ENCODE data around the gene ZNF385C. TPM values are rescaled to one million over a fixed set of nuclear protein-coding genes. Genes with fewer than 3 reads are reported as not detected.

The ZNF385C gene
- polyA plus RNA-seq, 1 donor (not counting 4 experiments of a cell fraction or from before 2014, with no cell fraction given), result 0.09 TPM

DNA sequence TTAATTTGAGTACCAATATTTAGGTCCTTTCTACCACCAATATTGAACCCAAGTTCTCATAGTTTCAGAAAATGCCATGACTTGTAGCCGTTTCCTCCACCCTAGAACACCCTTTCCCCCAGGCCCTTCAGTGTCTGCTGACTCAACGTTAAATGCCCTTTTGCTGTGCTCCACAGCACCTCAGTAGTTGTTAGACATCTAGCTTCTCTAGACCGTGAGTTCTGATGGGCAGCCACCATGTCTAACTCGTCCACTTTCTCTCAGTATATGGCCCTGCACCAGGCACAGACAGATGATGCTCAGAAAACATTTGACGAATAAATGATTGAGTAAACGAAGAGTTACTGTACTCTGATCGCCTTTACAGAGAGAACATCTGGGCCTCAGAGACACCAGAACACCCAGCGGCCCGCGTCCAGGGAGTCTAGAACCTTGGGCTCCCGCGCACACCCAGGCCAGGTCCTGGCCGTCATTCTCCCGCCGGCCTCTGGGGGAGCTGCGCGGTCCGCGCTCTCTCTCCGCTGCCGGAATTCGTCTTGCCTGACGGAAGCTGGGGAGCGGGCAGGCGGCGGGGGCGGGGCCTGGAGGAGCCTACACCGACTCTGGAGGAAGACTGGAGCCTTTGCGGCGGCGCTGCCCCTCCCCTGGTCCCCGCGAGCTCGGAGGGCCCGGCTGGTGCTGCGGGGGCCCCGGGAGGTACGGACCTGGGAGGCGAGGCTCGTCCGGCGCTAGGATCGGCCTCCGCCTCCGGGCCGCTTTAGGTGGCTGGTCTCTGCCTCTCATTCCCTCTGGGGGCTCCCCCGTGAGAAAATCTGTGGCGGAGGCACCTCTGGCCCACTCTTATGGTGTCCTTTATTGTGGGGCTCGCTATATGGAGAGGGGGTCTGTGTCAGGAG, 78.5 kb downstream of the ZNF385C start, which contains the start of gene NKIRAS2:
TSS of gene NKIRAS2 (plus strand) at position 582 of the 896 bp plus-strand sequence. CDS start 1,488 bp downstream, outside the sequence.
- H3K27ac ChIP-seq (ENCODE audit: control insufficient read depth, insufficient read depth, low read length), result peak within 1 kb of the TSS; percentile 69
- no peaks in the 10 kb centered on the region for H4K20me1 ChIP-seq (ENCODE audit: control insufficient read depth, extremely low read depth, insufficient read depth, low read length)
- H3K9me3 ChIP-seq (ENCODE audit: control insufficient read depth, low read depth, low read length), result no peaks in the 10 kb centered on the region
- H3K4me2 ChIP-seq (ENCODE audit: control insufficient read depth, extremely low read depth, insufficient read depth, low read depth, low read length), result peak within 1 kb of the TSS; percentile 89
- FAIRE-seq (no peak), DNase-seq (ENCODE audit: low read depth, low spot score) (no peak)
- peak within 1 kb of the TSS; percentile 88 for H3K9ac ChIP-seq (ENCODE audit: control insufficient read depth, extremely low read depth, insufficient read depth, low read length)
- H2AFZ ChIP-seq (ENCODE audit: control insufficient read depth, low read length), result peak within 1 kb of the TSS; percentile 92
- H3K27me3 ChIP-seq (ENCODE audit: control insufficient read depth, extremely low read depth, insufficient read depth, low read length), result no peaks in the 10 kb centered on the region
- dilution Hi-C loops (cut with MboI; ENCODE audit: extremely low pct_ligation_motif_present, low sequenced_read_pairs), result no loop called here
- H3K36me3 ChIP-seq (ENCODE audit: control insufficient read depth in 2 of 2, extremely low read depth in 1 of 2, insufficient read depth in 2 of 2, low read length in 2 of 2), result peaks cover 16 to 32% of the 10 kb centered on the region in 2 experiments
- peaks cover 45% of the 10 kb centered on the region for H3K79me2 ChIP-seq (ENCODE audit: control insufficient read depth, insufficient read depth, low read length)
- peak within 1 kb of the TSS; percentile 85 to 96 (median 95) for H3K4me3 ChIP-seq (ENCODE audit: control insufficient read depth in 2 of 3, extremely low read depth in 1 of 3, insufficient read depth in 2 of 3, low read depth in 1 of 3, low read length in 3 of 3)
- peaks cover 25% of the 10 kb centered on the region for H3K4me1 ChIP-seq (ENCODE audit: control insufficient read depth, extremely low read depth, insufficient read depth, low read length)
- TF ChIP-seq, protein P1, sequence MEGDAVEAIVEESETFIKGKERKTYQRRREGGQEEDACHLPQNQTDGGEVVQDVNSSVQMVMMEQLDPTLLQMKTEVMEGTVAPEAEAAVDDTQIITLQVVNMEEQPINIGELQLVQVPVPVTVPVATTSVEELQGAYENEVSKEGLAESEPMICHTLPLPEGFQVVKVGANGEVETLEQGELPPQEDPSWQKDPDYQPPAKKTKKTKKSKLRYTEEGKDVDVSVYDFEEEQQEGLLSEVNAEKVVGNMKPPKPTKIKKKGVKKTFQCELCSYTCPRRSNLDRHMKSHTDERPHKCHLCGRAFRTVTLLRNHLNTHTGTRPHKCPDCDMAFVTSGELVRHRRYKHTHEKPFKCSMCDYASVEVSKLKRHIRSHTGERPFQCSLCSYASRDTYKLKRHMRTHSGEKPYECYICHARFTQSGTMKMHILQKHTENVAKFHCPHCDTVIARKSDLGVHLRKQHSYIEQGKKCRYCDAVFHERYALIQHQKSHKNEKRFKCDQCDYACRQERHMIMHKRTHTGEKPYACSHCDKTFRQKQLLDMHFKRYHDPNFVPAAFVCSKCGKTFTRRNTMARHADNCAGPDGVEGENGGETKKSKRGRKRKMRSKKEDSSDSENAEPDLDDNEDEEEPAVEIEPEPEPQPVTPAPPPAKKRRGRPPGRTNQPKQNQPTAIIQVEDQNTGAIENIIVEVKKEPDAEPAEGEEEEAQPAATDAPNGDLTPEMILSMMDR (optimal IDR thresholded peaks at IDR 0.05 in 1 of 3, IDR thresholded peaks at IDR 0.05 in 1 of 3, conservative IDR thresholded peaks at IDR 0.05 in 1 of 3; ENCODE audit: extremely low read depth in 1 of 3, insufficient read depth in 2 of 3, low read length in 3 of 3), result peak; percentile 71 to 97 (median 86)
- no peak for TF ChIP-seq EZH2 (IDR thresholded peaks at IDR 0.05; ENCODE audit: low read length)
- H3K9me1 ChIP-seq (ENCODE audit: control insufficient read depth, extremely low read depth, insufficient read depth, low read length), result no peaks in the 10 kb centered on the region

DNA sequence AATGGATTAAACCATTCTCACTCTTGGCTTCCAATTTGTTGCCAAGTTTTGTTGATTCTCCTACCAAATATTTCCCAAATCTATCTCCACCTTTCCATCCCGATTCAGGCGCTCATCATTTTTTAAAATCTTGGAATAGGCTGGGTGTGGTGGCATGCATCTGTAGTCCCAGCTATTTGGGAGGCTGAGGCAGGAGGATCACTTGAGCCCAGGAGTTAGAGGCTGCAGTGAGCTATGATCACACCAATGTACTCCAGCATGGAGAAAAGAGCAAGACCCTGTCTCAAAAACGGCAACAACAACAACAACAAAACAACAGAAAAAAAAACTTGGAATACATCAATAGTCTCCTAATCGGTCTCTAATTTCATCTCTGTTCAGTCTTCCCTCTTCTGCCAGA, 79.3 kb downstream of the ZNF385C start:
- no peak for DNase-seq (ENCODE audit: low read depth, low spot score)
- no peaks in the 10 kb centered on the region for H3K9me1 ChIP-seq (ENCODE audit: control insufficient read depth, extremely low read depth, insufficient read depth, low read length)
- H4K20me1 ChIP-seq (ENCODE audit: control insufficient read depth, extremely low read depth, insufficient read depth, low read length), result no peaks in the 10 kb centered on the region
- no peaks in the 10 kb centered on the region for H3K27me3 ChIP-seq (ENCODE audit: control insufficient read depth, extremely low read depth, insufficient read depth, low read length)
- dilution Hi-C loops (cut with MboI; ENCODE audit: extremely low pct_ligation_motif_present, low sequenced_read_pairs), result no loop called here
- peaks cover 22% of the 10 kb centered on the region for H3K4me1 ChIP-seq (ENCODE audit: control insufficient read depth, extremely low read depth, insufficient read depth, low read length)
- no peak overlapping the region for H2AFZ ChIP-seq (ENCODE audit: control insufficient read depth, low read length)
- no peak overlapping the region for H3K4me2 ChIP-seq (ENCODE audit: control insufficient read depth, extremely low read depth, insufficient read depth, low read depth, low read length)
- H3K9me3 ChIP-seq (ENCODE audit: control insufficient read depth, low read depth, low read length), result no peaks in the 10 kb centered on the region
- no peak for FAIRE-seq
- TF ChIP-seq, protein P1 (optimal IDR thresholded peaks at IDR 0.05 in 1 of 3, IDR thresholded peaks at IDR 0.05 in 1 of 3, conservative IDR thresholded peaks at IDR 0.05 in 1 of 3; ENCODE audit: extremely low read depth in 1 of 3, insufficient read depth in 2 of 3, low read length in 3 of 3), result no peak
- no peak for TF ChIP-seq EZH2 (IDR thresholded peaks at IDR 0.05; ENCODE audit: low read length)
- H3K36me3 ChIP-seq (ENCODE audit: control insufficient read depth in 2 of 2, extremely low read depth in 1 of 2, insufficient read depth in 2 of 2, low read length in 2 of 2), result peaks cover 12 to 28% of the 10 kb centered on the region in 2 experiments
- H3K4me3 ChIP-seq (ENCODE audit: control insufficient read depth in 2 of 3, extremely low read depth in 1 of 3, insufficient read depth in 2 of 3, low read depth in 1 of 3, low read length in 3 of 3), result no peak overlapping the region
- H3K79me2 ChIP-seq (ENCODE audit: control insufficient read depth, insufficient read depth, low read length), result peaks cover 53% of the 10 kb centered on the region
- H3K9ac ChIP-seq (ENCODE audit: control insufficient read depth, extremely low read depth, insufficient read depth, low read length), result no peak overlapping the region
- no peak overlapping the region for H3K27ac ChIP-seq (ENCODE audit: control insufficient read depth, insufficient read depth, low read length)
